Thymus (tissue), 11 donors: Measurements from ENCODE around the gene DPH5. TPM values are rescaled to one million over a fixed set of nuclear protein-coding genes. Genes with fewer than 3 reads are reported as not detected.
"Not testable (repeated sequence)": the region's sequence is repeated elsewhere in the genome, so short reads cannot be mapped to it uniquely, and the experiment has no call there.

Experiments
- DNase-seq, 9 donors: peaks; one replicate each; pipeline ENCODE4 v3.0.0-alpha.2; 2013; ENCODE audit warnings: low spot score in 9 of 9, low read depth in 6 of 9, missing footprints in 1 of 9
- H3K27ac ChIP-seq, 2 donors: one replicate each; pipeline ENCODE4 v1.5.1; 2013; ENCODE audit warnings: control low read depth in 1 of 2, low read depth in 1 of 2, low read length in 1 of 2, mild to moderate bottlenecking in 1 of 2, moderate library complexity in 1 of 2
- H3K27me3 ChIP-seq, 2 donors: one replicate each; pipeline ENCODE4 v1.5.1; 2013; ENCODE audit warnings: low read length in 1 of 2; ENCODE audit not compliant: control insufficient read depth in 2 of 2, insufficient read depth in 1 of 2
- H3K36me3 ChIP-seq, 2 donors: one replicate each; pipeline ENCODE4 v1.5.1; 2013; ENCODE audit warnings: low read length in 1 of 2, mild to moderate bottlenecking in 1 of 2, moderate library complexity in 1 of 2; ENCODE audit not compliant: control insufficient read depth in 2 of 2, insufficient read depth in 2 of 2
- H3K4me1 ChIP-seq, 2 donors: one replicate each; pipeline ENCODE4 v1.5.1; 2013; ENCODE audit warnings: low read length in 2 of 2; ENCODE audit not compliant: control insufficient read depth in 2 of 2, insufficient read depth in 2 of 2
- H3K4me3 ChIP-seq, 2 donors: one replicate each; pipeline ENCODE4 v1.5.1; 2013; ENCODE audit warnings: low read length in 2 of 2, control low read depth in 1 of 2, mild to moderate bottlenecking in 1 of 2
- H3K9me3 ChIP-seq, 2 donors: one replicate each; pipeline ENCODE4 v1.5.1; 2013; ENCODE audit warnings: low read length in 1 of 2, mild to moderate bottlenecking in 1 of 2; ENCODE audit not compliant: control insufficient read depth in 2 of 2, insufficient read depth in 1 of 2
- WGBS: extraction: QIAGEN DNeasy Blood & Tissue Kit; methylation state at CpG from one replicate; pipeline ENCODE4 v1.1.7; 2013; 5-methylcytosine and 5-hydroxymethylcytosine counted together
- polyA plus RNA-seq: library from polyadenylated mRNA; stranded (reverse); fragments of 200-250 nt; gene quantifications from one replicate; pipeline ENCODE4 v1.2.3, GENCODE V29; 2013
- total RNA-seq: library from RNA; stranded (reverse); fragments of 120-200 nt; gene quantifications from one replicate; pipeline ENCODE4 v1.2.4, GENCODE V29; 2013
- donor health status: healthy.

DPH5 gene
- total and polyA plus RNA-seq, 2 donors, result 44.4 to 67.2 TPM

GRCh38 chr1:100960098-100960497 is 65.5 kb downstream of the DPH5 start:
- Histone ChIP-seq H3K36me3 (peaks cover 0 to 21% of the 10 kb centered on the region in 2 donors), H3K4me3 (no peak overlapping the region), H3K4me1 (no peaks in the 10 kb centered on the region), H3K27ac (no peak overlapping the region), H3K27me3 (no peaks in the 10 kb centered on the region), H3K9me3 (no peaks in the 10 kb centered on the region)
- 100% methylated on average over 1 of the region's 1 CpG for WGBS
- no peak for DNase-seq

- Histone ChIP-seq H3K4me1 (no peaks in the 10 kb centered on the region), H3K36me3 (peaks cover 0 to 18% of the 10 kb centered on the region in 2 donors), H3K9me3 (no peaks in the 10 kb centered on the region), H3K27ac (no peak overlapping the region), H3K27me3 (no peaks in the 10 kb centered on the region), H3K4me3 (no peak overlapping the region)
- no peak for DNase-seq
- WGBS, result 98% methylated on average over 5 of the region's 5 CpGs
These were observed 66.0 kb downstream of the DPH5 start for GRCh38 chr1:100959502-100960060.

GRCh38 chr1:100955322-100955721 is 70.3 kb downstream of the DPH5 start:
- DNase-seq, result no peak
- WGBS, result 97% methylated on average over 1 of the region's 1 CpG
- H3K9me3 ChIP-seq, result no peaks in the 10 kb centered on the region
- peaks cover 6 to 7% of the 10 kb centered on the region in 2 donors for H3K4me1 ChIP-seq
- H3K4me3 ChIP-seq, result no peak overlapping the region
- no peak overlapping the region for H3K27ac ChIP-seq
- peaks cover 10 to 21% of the 10 kb centered on the region in 2 donors for H3K36me3 ChIP-seq
- no peaks in the 10 kb centered on the region for H3K27me3 ChIP-seq

GRCh38 chr1:100953960-100954730 is 71.4 kb downstream of the DPH5 start:
- no peaks in the 10 kb centered on the region for H3K9me3 ChIP-seq
- H3K4me3 ChIP-seq, result no peak overlapping the region
- no peak for DNase-seq
- peaks cover 7 to 16% of the 10 kb centered on the region in 2 donors for H3K4me1 ChIP-seq
- no peak overlapping the region for H3K27ac ChIP-seq
- H3K27me3 ChIP-seq, result no peaks in the 10 kb centered on the region
- 96% methylated on average over 2 of the region's 2 CpGs for WGBS
- peaks cover 10 to 18% of the 10 kb centered on the region in 2 donors for H3K36me3 ChIP-seq

- 88% methylated on average over 1 of the region's 1 CpG for WGBS
- H3K27me3 ChIP-seq, H3K4me3 ChIP-seq, H3K27ac ChIP-seq, H3K9me3 ChIP-seq, DNase-seq: not testable (repeated sequence)
- peaks cover 10 to 18% of the 10 kb centered on the region in 2 donors for H3K36me3 ChIP-seq
- H3K4me1 ChIP-seq, result peaks cover 7 to 26% of the 10 kb centered on the region in 2 donors
These were observed 72.6 kb downstream of the DPH5 start for GRCh38 chr1:100952970-100953369.

GRCh38 chr1:100952104-100952745 is 73.4 kb downstream of the DPH5 start:
- no peak overlapping the region for H3K27ac ChIP-seq
- no peaks in the 10 kb centered on the region for H3K9me3 ChIP-seq
- H3K36me3 ChIP-seq, result peaks cover 10 to 18% of the 10 kb centered on the region in 2 donors
- peaks cover 7 to 26% of the 10 kb centered on the region in 2 donors for H3K4me1 ChIP-seq
- DNase-seq, result no peak
- H3K27me3 ChIP-seq, result no peaks in the 10 kb centered on the region
- no peak overlapping the region for H3K4me3 ChIP-seq
- 98% methylated on average over 4 of the region's 4 CpGs for WGBS

GRCh38 chr1:100950781-100951180 is 74.8 kb downstream of the DPH5 start:
- no peaks in the 10 kb centered on the region for H3K27me3 ChIP-seq
- no peaks in the 10 kb centered on the region for H3K9me3 ChIP-seq
- H3K4me3 ChIP-seq, result no peak overlapping the region
- DNase-seq, result no peak
- H3K4me1 ChIP-seq, result peaks cover 7 to 26% of the 10 kb centered on the region in 2 donors
- 95% methylated on average over 4 of the region's 4 CpGs for WGBS
- H3K27ac ChIP-seq, result peak overlapping the region; percentile 4 to 64
- H3K36me3 ChIP-seq, result peaks cover 10 to 18% of the 10 kb centered on the region in 2 donors

GRCh38 chr1:100950337-100950736 is 75.2 kb downstream of the DPH5 start:
- DNase-seq, result no peak
- Histone ChIP-seq H3K27ac (peak overlapping the region; percentile 4 to 59), H3K27me3 (no peaks in the 10 kb centered on the region), H3K9me3 (no peaks in the 10 kb centered on the region), H3K4me3 (no peak overlapping the region), H3K36me3 (peaks cover 10 to 18% of the 10 kb centered on the region in 2 donors), H3K4me1 (peaks cover 7 to 26% of the 10 kb centered on the region in 2 donors)

GRCh38 chr1:100949515-100950158 is 75.9 kb downstream of the DPH5 start:
- WGBS, result 63% methylated on average over 9 of the region's 9 CpGs
- H3K4me1 ChIP-seq, result peaks cover 7 to 26% of the 10 kb centered on the region in 2 donors
- not testable (repeated sequence) for H3K9me3 ChIP-seq, H3K4me3 ChIP-seq, H3K27me3 ChIP-seq
- peaks cover 10 to 18% of the 10 kb centered on the region in 2 donors for H3K36me3 ChIP-seq
- DNase-seq, result peak; percentile 76 to 96 (median 86)
- H3K27ac ChIP-seq, result peak overlapping the region; percentile 77 to 94
